OCI-LY7 (cell line): ENCODE measurements around the gene HSDL2. TPM values are rescaled to one million over a fixed set of nuclear protein-coding genes. Genes with fewer than 3 reads are reported as not detected.

ENCODE experiments used
- BruUV-seq: library from RNA; stranded (reverse); fragments of 400-500 nt; replicated peaks from 2 replicates; lab custom pipeline; 2021; lab: Mats Ljungman, UMichigan
- CTCF ChIA-PET: fragments of 300-600 bp; sonication (Branson Sonifier 250); formaldehyde crosslinking; loops from one replicate; lab custom pipeline; 2022; ENCODE audit warnings: antibody characterized with exemption; ENCODE audit not compliant: unreplicated experiment; lab: Charles Lee
- POLR2A ChIA-PET: fragments of 300-600 bp; sonication (Branson Sonifier 250); formaldehyde crosslinking; loops from one replicate; lab custom pipeline; 2022; ENCODE audit warnings: antibody characterized with exemption; lab: Charles Lee
- DNase-seq: peaks from one replicate; pipeline ENCODE4 v3.0.0-alpha.2; 2015; ENCODE audit warnings: low spot score
- H2AFZ ChIP-seq: fragments of 200-600 bp; sonication (generic), shearing (Covaris generic); 2 replicates; pipeline ENCODE4 v1.6.1; 2014; ENCODE audit warnings: mild to moderate bottlenecking, antibody characterized with exemption, low read length, moderate library complexity
- H3K27ac ChIP-seq: fragments of 200-600 bp; sonication (generic); 2 replicates; pipeline ENCODE4 v1.5.1; 2014; ENCODE audit warnings: mixed run types, low read depth, mild to moderate bottlenecking, moderate library complexity, low read length, inconsistent platforms; ENCODE audit not compliant: poor library complexity, severe bottlenecking
- H3K36me3 ChIP-seq: fragments of 200-600 bp; sonication (generic); 2 replicates; pipeline ENCODE4 v1.6.1; 2014; ENCODE audit warnings: mild to moderate bottlenecking, antibody characterized with exemption, low read length, moderate library complexity, mixed read lengths; ENCODE audit not compliant: insufficient read depth
- H3K4me1 ChIP-seq: fragments of 200-600 bp; sonication (generic); 2 replicates; pipeline ENCODE4 v1.5.1; 2014; ENCODE audit warnings: mild to moderate bottlenecking, low read length; ENCODE audit not compliant: insufficient read depth, poor library complexity, severe bottlenecking
- H3K4me2 ChIP-seq: fragments of 200-600 bp; sonication (generic); 2 replicates; pipeline ENCODE4 v1.6.1; 2014; ENCODE audit warnings: mild to moderate bottlenecking, low read length
- H3K4me3 ChIP-seq: fragments of 200-600 bp; sonication (generic); 2 replicates; pipeline ENCODE4 v1.5.1; 2014; ENCODE audit warnings: mild to moderate bottlenecking, low read depth, low read length; ENCODE audit not compliant: poor library complexity, severe bottlenecking
- H3K79me2 ChIP-seq: fragments of 200-600 bp; sonication (generic); 2 replicates; pipeline ENCODE4 v1.6.1; 2016; ENCODE audit warnings: low read depth, mild to moderate bottlenecking, low read length, moderate library complexity, mixed read lengths; ENCODE audit not compliant: insufficient read depth
- H3K9me2 ChIP-seq: fragments of 200-600 bp; sonication (generic); 2 replicates; pipeline ENCODE4 v1.6.1; 2016; ENCODE audit warnings: mild to moderate bottlenecking, low read length, mixed read lengths; ENCODE audit not compliant: insufficient read depth
- H3K9me3 ChIP-seq: fragments of 200-600 bp; sonication (generic); 2 replicates; pipeline ENCODE4 v1.6.1; 2014; ENCODE audit warnings: mild to moderate bottlenecking, mixed run types, low read length, mixed read lengths
- H4K20me1 ChIP-seq: fragments of 200-600 bp; sonication (generic); 2 replicates; pipeline ENCODE4 v1.6.1; 2014; ENCODE audit warnings: mild to moderate bottlenecking, antibody characterized with exemption, low read length, moderate library complexity, mixed read lengths; ENCODE audit not compliant: insufficient read depth
- EZH2phosphoT487 ChIP-seq: fragments of 200-600 bp; sonication (generic); IDR thresholded peaks from 2 replicates; pipeline ENCODE4 v1.6.1; 2018; ENCODE audit warnings: low read depth, borderline replicate concordance, mild to moderate bottlenecking, mixed run types, antibody characterized with exemption, low read length, moderate library complexity, mixed read lengths
- intact Hi-C: fragments of 100-400 bp; cut with micrococcal nuclease; formaldehyde crosslinking; loops from one replicate; pipeline ENCODE4 v1.10.0; 2022; ENCODE audit not compliant: unreplicated experiment
- total RNA-seq, 2 experiments: library from RNA; depleted of rRNA in 1 of 2; stranded (reverse); fragments of >200 nt in 1 of 2; shearing (Covaris generic) in 1 of 2; gene quantifications; 2 replicates each; pipeline ENCODE4 v1.2.3, GENCODE V29; 2014 to 2022
- TF ChIP-seq, protein P1 (sequence below): fragments of 200-600 bp; sonication (generic); conservative IDR thresholded peaks from 2 replicates; pipeline ENCODE4 v1.5.1; 2014; ENCODE audit warnings: mild to moderate bottlenecking, antibody characterized with exemption, low read length, moderate library complexity, mixed read lengths

Gene HSDL2
- total RNA-seq, 2 experiments from 2014 or later: 12.7 to 16.6 TPM

DNA sequence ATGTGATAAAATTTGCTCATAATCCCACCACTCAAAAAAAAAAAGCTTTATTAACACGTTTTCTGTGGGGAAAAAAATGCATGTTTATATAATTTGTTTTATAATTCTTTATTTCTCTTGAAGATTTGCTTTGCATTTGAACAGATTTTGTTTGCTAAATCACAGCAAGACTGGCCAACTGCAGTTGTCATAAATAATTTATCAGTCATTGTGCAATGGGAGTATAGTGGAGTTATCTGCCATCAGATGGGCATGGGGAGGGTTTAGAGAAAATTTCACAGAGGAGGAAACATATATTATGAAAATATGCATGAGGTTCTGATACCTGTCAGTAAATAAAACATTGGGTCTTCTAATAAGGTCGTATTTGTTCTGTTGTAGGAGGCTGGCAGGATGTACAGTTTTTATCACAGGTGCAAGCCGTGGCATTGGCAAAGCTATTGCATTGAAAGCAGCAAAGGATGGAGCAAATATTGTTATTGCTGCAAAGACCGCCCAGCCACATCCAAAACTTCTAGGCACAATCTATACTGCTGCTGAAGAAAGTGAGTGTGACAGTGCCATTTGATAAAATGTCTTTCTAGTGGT, 23.8 kb downstream of the HSDL2 start:
- H3K36me3 ChIP-seq: peaks cover 19% of the 10 kb centered on the region
- CTCF ChIA-PET: no interaction called here
- H3K79me2 ChIP-seq: no peaks in the 10 kb centered on the region
- TF ChIP-seq, protein P1, sequence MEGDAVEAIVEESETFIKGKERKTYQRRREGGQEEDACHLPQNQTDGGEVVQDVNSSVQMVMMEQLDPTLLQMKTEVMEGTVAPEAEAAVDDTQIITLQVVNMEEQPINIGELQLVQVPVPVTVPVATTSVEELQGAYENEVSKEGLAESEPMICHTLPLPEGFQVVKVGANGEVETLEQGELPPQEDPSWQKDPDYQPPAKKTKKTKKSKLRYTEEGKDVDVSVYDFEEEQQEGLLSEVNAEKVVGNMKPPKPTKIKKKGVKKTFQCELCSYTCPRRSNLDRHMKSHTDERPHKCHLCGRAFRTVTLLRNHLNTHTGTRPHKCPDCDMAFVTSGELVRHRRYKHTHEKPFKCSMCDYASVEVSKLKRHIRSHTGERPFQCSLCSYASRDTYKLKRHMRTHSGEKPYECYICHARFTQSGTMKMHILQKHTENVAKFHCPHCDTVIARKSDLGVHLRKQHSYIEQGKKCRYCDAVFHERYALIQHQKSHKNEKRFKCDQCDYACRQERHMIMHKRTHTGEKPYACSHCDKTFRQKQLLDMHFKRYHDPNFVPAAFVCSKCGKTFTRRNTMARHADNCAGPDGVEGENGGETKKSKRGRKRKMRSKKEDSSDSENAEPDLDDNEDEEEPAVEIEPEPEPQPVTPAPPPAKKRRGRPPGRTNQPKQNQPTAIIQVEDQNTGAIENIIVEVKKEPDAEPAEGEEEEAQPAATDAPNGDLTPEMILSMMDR: no peak
- no peak for TF ChIP-seq EZH2phosphoT487
- H3K9me3 ChIP-seq: 0 out of 2 replicates have a peak, but pooled peaks cover 8% of the 10 kb centered on the region
- DNase-seq: no peak
- no peak overlapping the region for H2AFZ ChIP-seq
- BruUV-seq: no TSS peak
- no peak overlapping the region for H3K4me2 ChIP-seq
- H4K20me1 ChIP-seq: no peaks in the 10 kb centered on the region
- intact Hi-C loops: no loop called here
- POLR2A ChIA-PET: interaction anchor here (0.7 to 1.3 kb wide), 3 partner anchors 24 to 540 kb away, joined by 3 to 4 read pairs (median 4); no protein-coding TSS in a partner anchor
- no peak overlapping the region for H3K27ac ChIP-seq
- no peaks in the 10 kb centered on the region for H3K9me2 ChIP-seq
- H3K4me1 ChIP-seq: no peaks in the 10 kb centered on the region
- no peak overlapping the region for H3K4me3 ChIP-seq

DNA sequence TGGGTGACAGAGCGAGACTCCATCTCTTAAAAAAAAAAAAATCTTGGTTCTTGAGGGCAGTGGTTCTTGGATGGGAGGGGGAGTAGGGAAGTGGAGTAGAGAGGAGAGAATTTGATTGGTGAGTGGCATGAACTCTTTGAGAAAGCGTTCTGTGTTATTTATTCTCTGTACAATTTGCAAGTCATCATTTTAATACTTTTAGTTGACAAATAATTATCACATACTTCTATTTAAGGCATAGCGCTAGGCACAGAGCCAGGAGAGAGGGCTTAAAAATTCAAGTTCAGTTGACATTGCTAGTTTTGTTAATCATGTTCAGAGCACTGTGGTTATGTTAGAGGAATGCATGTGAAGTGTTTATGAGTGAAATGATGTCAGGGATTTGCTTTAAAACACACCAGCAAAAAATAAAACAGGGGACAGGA, 24.6 kb downstream of the HSDL2 start:
- Histone ChIP-seq H2AFZ (no peak overlapping the region), H4K20me1 (no peaks in the 10 kb centered on the region), H3K36me3 (peaks cover 19% of the 10 kb centered on the region), H3K79me2 (no peaks in the 10 kb centered on the region), H3K4me1 (no peaks in the 10 kb centered on the region), H3K4me3 (no peak overlapping the region), H3K27ac (no peak overlapping the region), H3K4me2 (no peak overlapping the region), H3K9me3 (no peaks in the 10 kb centered on the region), H3K9me2 (no peaks in the 10 kb centered on the region)
- DNase-seq: no peak
- BruUV-seq: no TSS peak
- ChIA-PET POLR2A (no interaction called here), CTCF (no interaction called here)
- intact Hi-C loops: no loop called here
- TF ChIP-seq, protein P1: no peak
- no peak for TF ChIP-seq EZH2phosphoT487

DNA sequence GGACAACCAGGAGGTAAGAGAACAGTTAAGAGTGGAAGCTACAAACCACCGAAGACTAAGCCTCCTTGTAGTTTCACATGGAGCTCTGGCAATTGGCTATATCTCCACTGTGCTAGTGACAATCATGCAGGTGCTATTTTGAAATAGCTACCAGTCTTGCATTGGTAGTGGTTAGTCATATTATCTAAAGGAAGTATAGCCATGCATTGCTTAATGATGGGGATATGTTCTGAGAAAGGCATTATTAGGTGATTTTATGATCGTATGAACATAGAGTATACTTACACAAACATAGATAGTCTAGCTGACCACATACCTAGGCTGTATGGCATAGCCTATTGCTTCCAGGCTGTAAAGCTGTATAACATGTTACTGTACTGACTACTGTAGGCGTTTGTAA, 28.4 kb downstream of the HSDL2 start:
- intact Hi-C loops: no loop called here
- ChIA-PET CTCF (no interaction called here), POLR2A (no interaction called here)
- Histone ChIP-seq H3K79me2 (no peaks in the 10 kb centered on the region), H3K36me3 (peaks cover 23% of the 10 kb centered on the region), H3K4me2 (no peak overlapping the region), H3K9me3 (no peaks in the 10 kb centered on the region), H4K20me1 (no peaks in the 10 kb centered on the region), H2AFZ (no peak overlapping the region), H3K9me2 (no peaks in the 10 kb centered on the region), H3K27ac (no peak overlapping the region), H3K4me3 (no peak overlapping the region), H3K4me1 (no peaks in the 10 kb centered on the region)
- TF ChIP-seq, protein P1: no peak
- TF ChIP-seq EZH2phosphoT487: no peak
- BruUV-seq: no TSS peak
- no peak for DNase-seq
